HG03520 (cell line): ENCODE data around the gene SLC35G2.
"Not testable (repeated sequence)": the region's sequence is repeated elsewhere in the genome, so short reads cannot be mapped to it uniquely, and the experiment has no call there.

Experiments
- ATAC-seq: cut with Tn5 transposase; IDR thresholded peaks from one replicate; pipeline ENCODE4 v1.9.1; 2021; ENCODE audit warnings: mild to moderate bottlenecking, moderate library complexity; ENCODE audit not compliant: unreplicated experiment

Gene SLC35G2

DNA sequence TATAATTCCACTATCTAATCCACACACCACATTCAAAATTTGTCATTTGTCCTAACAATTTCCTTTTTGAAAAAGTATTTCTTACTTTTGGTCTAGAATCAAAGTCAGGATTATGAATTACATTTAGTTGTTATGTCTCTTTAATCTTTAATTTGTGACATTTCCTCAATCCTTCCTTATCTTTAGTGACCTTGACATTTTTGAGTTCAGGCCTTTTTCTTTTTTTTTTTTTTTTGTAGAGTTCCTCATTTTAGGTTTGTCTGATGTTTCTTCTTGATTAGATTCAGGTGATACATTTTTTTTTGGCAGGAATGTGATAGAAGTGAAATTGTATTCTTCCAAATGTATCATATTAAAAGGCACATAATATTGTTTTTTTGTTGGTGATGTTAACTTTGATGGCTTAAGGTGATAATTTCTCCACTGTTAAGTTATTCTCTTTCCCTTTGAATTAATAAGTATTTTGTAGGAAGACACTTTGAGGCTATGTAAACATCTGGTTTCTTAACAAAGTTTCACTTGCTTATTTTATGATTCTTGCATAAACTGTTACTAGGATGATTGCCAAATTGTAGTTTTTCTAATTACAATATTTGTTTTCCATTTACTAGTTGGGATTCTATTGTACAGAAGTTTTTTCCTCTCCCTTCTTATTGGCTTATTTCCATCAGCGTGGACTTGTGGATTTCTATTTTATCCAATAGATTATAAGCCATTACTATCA is 16.3 kb downstream of the SLC35G2 start:
- no peak for ATAC-seq

DNA sequence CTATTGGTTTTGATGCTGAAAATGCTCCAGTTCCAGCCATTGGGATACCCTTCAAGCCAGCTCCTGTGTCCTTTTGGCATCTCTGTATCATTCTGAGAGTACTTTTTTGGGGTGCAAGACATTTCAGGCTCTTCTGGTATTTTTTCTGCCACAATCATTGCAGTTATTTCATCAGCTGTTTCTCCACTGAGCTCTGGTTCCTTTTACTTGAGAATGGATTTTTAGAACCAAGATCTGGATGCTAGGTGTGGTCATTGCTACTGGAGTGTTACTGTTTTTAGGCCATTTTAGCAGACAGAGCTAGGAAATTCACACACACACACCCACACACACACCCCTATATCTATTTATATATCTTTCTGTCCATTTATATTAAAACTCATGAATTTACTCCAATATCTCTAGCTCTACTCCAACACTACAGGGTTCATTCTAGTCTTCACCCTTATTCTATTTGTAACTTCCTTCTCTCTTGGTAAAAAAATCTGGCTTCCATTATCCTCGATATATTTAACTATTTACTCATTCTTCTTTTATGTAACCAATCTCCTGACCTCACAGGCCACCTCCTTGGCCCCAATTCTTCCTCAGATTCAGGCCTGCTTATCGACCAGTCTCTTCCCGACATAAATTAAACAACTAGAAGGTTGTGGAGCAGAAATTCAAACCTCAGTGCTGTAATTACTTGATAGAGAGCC is 17.0 kb downstream of the SLC35G2 start:
- ATAC-seq = no peak

DNA sequence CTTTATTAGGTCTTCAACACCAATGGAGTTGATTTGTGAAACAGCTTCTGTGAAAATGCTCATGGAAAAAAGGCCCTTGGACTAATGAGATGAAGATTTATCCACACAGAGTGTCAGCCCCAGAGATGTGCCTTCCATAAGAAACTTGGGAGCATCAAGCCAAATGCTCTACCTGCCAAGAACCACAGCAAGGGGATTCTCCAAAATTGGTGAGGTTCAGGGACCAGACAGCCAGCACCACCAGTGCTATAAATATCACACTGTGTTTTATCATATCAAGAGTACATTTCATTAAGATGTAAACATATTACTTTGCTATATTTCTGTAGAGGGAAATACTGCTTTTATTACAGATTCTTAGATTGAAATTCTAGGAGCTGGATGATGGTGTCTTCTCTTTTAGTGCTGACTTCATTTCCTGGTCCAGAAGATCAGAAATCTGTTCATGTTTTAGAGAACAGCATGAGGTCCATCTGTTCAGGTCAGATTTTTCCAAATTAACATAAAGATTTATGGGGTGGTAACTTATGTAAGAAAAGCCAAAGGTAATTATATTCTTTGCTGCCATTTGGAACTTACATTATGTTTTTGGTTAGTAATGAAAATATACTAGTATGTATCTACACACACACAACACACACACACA is 17.7 kb downstream of the SLC35G2 start:
- no peak for ATAC-seq

DNA sequence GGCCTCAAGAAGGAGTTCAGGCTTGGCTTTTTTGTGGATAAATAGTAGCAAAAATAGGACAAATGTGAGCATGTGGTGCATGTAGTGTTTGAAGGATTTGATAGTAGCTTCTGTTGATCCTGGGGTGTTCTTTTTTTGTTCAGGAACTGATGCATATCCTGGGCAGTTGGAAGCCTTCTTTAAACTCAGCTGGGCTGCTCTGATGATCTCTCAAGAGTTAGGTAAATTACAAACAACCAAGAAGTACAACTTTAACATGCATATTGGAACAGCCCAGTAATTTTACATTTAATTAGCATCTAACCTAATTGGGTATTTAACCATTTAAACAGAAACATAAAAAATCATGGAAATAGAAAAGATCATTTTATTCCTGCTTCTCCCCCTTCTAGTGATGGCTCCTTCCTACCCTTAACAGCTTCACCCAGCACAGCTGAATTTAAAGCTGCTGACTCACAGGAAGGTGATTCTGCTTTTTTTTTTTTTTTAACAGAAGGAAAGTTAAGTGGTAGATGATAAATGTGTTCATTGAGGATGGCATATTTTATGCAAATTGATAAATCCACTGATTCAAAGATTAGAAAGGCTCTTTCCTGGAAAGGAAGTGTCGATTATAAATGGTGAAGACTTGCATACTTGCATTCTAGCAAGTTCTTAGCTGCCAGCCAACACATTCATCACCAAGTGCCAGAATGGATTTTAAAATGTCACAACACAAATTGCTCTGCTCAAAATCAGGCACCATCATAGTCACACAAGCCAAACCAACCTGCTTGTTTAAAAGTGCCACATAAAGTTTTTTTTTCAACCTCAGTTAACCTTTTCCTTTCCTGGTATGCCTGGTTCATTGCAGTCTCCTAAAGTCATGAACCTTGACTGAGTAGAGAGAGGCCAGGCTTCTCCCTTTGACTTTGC is 20.0 kb downstream of the SLC35G2 start:
- ATAC-seq = no peak

DNA sequence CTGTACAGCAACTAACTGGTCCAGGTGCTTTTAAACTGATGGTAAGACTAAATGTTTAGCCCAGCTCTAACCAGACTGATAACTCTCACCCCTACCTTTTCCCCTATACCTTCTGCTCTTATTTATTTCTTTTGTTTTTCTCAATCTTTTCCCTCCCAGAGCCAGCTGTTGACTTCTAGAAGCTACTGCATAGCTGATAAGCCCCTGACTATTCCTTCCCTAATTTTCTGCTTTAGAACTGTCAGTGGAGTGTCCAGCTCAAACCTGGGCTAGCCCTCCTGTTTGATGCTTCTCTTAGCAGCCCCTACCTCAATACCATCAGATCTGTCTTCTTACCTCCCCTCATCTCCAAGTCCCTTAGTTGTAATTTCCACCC is 20.6 kb downstream of the SLC35G2 start:
- ATAC-seq = no peak

DNA sequence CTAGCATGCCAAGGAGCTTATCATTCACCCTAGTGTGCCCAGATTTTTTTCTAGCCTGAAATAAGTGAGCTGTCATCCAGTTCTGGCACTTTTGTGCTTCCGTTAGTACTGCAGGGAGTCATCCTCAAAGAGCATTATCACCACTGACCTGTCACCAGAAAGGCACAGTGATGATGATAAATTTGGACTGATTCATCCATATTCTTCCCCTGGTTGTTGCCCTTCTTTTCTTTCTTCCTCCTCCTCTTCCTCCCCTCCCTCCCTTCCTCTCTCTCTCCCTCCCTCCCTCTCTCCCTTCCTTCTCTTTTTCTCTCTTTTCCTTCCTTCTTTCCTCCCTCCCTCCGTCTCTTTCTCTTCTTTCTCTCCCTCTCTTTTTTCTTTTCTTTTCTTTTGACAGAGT is 21.3 kb downstream of the SLC35G2 start:
- no peak for ATAC-seq

DNA sequence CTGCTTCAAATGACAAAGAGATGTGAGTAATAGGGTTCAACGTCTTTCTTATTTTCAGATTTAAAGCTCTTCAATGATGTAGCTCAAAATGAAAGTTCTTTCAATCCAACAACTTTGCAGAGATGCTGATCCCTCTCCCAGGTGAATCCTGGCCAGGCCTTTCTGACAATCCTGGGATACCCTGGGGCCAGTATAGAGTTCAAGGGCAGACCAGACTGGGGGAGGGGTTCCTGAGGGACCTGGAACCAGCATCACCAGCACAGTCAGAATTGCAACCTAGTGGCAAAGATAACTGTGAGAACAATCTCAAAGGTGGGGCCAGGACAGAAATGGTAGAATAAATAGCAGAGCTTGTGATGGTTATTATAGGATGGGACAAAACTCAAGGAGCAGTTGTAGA is 23.4 kb downstream of the SLC35G2 start:
- no peak for ATAC-seq

DNA sequence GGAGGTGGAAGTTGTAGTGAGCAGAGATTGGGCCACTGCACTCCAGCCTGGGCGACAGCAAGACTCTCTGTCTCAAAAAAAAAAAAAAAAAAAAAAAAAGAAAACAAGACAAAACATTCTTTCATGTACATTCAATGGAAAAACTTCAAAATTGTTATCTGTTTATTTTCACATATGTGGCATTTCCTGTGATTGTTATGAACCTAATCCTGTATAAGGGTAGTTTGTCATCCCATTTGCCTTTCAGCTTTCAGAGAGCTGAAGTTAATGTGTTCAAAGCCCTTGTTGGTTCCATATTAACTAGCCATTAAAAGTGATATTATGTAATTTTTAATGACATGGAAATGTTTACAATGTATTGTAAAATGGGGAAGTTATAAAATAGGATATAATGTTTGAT is 25.8 kb downstream of the SLC35G2 start:
- no peak for ATAC-seq

DNA sequence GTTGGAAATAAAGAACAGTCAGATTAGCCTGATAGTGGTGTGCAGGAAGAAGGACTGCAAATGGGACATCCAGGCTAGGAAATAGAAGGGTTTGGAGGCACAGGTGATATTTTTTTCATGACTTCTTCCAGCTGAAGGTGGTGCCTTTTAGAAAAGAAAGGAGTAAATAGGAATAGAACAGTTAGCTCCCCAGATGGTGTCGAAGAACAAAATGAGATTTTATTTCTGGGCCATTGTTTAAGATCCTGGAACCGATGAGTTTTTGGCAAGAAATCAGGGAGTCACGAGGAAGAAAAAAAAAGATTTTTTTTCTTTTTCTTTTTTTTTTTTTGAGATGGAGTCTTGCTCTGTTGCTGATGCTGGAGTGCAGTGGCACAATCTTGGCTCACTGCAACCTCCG is 33.3 kb downstream of the SLC35G2 start:
- no peak for ATAC-seq

DNA sequence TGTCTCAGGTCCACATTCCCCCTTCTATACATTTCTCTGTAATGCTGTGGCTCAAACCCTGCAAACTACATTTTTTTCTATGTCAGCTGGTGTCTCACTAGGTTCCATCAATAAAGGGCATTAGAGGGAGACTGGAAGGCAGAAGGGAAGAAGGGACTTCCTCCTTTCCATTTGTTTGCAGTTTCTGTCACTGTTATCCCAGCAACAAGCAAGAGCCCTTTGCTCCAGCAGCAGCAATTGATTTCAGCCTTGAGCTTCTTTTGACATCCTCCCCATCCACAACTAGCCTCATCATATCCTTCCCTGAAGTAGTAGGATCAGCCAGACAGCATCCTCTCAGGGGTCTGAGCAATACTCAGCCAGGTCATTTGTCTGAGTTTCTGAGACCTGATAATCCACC is 37.7 kb downstream of the SLC35G2 start:
- no peak for ATAC-seq

DNA sequence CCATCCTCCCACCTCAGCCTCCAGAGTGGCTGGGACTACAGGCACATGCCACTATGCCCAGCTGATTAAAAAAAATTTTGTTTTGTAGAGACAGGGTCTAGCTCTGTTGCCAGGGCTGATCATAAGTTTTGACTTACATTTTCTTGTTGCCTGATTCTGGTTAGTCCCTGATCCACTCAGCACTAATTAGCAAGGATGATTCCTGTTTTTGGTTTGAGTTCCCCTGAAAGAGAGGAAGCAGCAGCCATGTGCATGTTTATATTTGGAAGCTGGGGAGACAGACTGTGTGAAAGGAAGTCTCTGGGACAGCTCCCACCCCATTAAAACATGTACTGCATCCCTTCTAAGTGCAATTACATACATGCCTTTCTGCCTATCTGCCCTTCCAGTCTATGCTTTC is 39.5 kb downstream of the SLC35G2 start:
- ATAC-seq = no peak

DNA sequence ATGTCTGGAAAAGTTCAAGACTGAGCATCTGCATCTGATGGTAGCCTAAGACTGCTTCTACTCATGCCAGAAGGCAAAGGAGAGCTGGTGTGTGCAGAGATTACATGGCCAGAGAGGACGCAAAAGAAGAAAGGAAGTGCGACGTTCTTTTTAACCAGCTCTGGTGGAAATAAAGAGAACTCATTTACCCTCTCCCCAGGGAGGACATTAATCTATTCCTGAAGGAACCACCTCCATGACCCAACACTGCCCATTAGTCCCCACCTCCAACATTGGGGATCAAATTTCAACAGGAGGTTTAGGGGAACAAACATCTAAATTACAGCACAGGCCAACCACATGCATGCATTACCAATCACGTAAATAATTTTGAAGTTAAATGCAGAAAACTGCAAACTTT is 41.6 kb downstream of the SLC35G2 start:
- no peak for ATAC-seq

DNA sequence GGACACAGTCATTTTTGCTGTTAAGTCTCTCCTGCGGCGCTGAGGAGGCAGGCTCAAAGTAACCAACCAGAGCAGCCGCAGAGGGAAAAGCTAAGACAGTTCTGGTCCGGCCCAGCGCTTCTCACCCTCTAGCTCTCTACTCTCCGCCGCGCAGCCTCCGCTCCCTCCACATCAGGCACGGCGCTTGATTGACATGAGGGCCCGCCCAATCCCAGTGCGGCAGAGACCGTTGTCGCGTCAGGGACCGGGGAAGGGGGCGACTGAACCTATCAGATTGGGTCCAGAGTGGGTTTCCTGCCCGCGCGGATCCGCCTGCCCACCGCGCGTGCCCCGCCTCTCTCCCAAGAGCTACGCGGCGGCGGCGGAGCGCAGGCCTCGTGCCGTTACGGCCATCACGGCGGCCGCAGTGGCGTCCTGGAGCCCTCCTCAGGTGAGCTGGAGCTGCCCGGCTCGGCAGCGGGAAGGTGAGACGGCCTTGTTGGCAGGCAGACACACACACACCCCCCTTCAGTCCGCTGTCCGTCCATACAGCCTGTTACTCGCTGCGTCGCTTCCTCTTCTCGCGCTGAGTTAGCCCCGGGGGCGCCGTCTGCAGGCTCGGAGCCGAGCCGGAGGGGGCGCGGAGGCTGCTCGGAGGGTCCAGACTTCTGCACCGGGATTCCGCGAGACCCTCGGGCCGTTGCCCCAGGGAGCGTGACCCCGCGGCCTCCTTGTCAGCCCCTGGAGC is 43.1 kb downstream of the SLC35G2 start, which contains the start of gene NCK1:
Gene NCK1, plus strand, starts transcription at position 319 of the 727 bp plus-strand sequence. CDS start 65,794 bp downstream, outside the sequence.
- peak; percentile 95 for ATAC-seq

DNA sequence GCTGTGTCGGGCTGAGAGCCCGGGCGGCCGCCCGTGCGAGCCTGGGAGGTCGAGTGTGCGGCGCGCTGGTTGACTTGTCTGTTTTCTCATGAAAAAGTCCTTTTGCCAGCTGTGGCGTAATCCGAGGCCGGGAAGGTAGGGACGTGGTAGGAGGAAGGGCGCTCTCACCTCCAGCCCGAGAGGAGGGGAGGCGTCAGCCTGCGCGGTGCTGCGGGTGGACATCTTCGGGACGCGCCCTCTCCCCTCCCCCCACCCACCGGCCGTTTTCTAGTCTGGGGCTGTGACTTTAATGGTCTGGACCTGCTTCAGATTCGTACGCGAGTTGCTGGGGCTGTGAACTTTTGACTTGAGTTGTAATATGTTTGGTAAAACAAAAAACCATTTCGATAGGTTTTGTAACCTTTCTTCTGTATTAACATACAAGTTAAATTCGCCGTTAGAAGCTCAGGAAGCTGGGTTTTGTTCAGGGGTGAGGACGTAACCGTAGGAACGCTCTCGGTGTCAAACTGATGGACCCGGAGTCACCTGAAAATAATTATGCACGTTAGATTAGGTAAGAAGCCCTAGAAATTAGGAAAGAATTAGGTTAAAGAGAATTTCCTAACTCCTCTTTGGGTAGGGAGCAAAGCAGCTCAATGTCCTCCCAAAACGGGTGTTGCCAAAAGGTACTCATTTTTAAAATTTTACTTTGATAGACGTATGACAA is 43.8 kb downstream of the SLC35G2 start:
- peak; percentile 7 for ATAC-seq

DNA sequence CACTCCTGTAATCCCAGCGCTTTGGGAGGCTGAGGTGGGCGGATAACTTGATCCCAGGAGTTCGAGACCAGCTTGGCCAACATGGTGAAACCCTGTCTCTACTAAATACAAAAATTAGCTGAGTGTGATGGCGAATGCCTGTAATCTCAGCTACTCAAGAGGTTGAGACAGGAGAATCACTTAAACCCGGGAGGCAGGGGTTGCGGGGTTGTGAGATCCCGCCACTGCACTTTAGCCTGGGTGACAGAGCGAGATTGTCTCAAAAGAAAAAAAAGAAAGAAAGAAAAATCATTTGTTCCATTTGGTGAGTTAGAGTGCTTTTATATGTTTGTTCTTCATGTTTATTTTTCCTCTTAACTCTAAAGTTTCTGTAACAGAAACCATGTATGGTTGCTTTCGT is 50.4 kb downstream of the SLC35G2 start:
- ATAC-seq = no peak

DNA sequence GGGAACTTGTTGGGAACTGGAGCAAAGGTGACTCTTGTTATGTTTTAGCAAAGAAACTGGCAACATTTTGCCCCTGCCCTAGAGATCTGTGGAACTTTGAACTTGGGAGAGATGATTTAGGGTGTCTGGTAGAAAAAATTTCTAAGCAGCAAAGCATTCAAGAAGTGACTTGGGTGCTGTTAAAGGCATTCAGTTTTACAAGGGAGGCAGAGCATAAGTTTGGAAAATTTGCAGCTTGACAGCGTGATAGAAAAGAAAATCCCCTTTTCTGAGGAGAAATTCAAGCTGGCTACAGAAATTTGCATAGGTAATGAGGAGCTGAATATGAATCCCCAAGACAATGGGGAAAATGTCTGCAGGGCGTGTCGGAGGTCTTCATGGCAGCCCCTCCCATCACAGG is 53.3 kb downstream of the SLC35G2 start:
- ATAC-seq = not testable (repeated sequence)

DNA sequence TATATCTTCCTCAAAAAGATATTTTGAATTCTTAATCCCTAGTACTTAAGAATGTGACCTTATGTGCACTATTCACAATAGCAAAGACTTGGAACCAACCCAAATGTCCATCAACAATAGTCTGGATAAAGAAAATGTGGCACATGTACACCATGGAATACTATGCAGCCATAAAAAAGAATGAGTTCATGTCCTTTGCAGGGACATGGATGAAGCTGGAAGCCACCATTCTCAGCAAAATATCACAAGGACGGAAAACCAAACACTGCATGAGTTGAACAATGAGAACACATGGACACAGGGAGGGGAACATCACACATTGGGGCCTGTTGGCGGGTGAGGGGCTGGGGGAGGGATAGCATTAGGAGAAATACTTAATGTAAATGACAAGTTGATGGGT is 60.6 kb downstream of the SLC35G2 start:
- ATAC-seq = not testable (repeated sequence)

DNA sequence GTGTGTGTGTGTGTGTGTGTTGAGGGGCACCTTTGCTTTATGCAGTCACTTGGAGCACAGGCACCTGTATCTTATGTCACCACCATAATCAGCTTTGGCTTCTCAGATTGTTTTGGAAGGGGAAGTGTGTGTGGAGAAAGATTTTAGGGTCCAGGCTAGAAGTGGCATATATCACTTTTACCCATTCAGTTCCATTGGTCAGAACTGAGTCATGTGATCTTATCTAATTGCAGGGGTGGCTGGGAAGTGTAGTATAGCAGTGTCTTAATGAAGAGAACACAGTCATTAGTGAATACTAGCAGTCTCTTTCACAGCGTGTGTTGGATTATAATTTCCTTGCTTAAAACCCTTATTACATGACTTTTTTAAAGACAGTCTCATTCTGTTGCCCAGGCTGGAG is 63.6 kb downstream of the SLC35G2 start:
- no peak for ATAC-seq

DNA sequence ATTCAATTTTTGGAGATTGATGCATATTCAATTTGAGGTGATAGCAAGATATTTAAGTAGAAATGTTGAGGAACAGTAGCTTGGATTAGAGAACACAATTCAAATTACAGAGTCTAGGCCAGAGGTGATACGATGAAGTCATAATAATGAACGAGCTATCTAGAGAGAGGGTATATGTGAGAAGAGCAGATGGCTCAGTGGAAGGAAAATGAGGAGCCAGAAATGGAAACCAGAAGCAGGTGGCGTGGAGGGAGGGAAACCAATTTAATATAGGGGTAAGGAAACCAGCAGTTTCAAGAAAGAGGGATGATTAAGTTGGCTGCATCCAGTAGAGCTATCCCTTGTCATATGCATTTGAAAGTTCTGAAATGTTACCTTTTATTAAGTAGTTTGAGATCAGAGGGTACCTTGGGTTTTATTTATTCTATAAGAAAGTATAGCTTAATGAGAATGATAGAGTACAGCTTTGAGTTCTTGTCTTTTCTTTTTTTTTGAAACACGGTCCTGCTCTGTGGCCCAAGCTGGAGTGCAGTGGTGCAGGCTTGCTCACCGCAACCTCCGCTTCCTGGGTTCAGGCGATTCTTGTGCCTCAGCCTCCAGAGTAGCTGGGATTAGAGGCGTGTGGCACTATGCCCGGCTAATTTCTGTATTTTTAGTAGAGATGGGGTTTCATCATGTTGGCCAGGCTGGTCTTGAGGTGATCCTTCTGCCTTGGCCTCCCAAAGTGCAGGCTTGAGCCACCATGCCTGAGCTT is 65.2 kb downstream of the SLC35G2 start:
- ATAC-seq = no peak
